Right lobe of liver (tissue), 6 donors: ENCODE results near the gene FOXL2. TPM values are rescaled to one million over a fixed set of nuclear protein-coding genes. Genes with fewer than 3 reads are reported as not detected.

Experiments used
- ATAC-seq, 4 donors: fragments of 200-7000 bp; cut with Tn5 transposase; one replicate each; pipeline ENCODE4 v1.9.1; 2020; ENCODE audit warnings: mild to moderate bottlenecking in 4 of 4, moderate library complexity in 4 of 4
- DNase-seq, 3 donors: peaks; one replicate each; pipeline ENCODE4 v3.0.0-alpha.2; 2020
- H3K27ac ChIP-seq, 3 donors: fragments of 200-600 bp; one replicate each; pipeline ENCODE4 v1.8.0; 2022
- H3K27me3 ChIP-seq, 2 donors: fragments of 200-600 bp; one replicate each; pipeline ENCODE4 v1.8.0; 2022
- H3K36me3 ChIP-seq, 4 donors: fragments of 200-600 bp; sonication (generic) in 1 of 4; one replicate each; pipeline versions ENCODE4 v1.5.1 to v1.8.0; 2017 to 2022; ENCODE audit warnings: control low read depth in 1 of 4
- H3K4me1 ChIP-seq, 4 donors: fragments of 200-600 bp; sonication (generic) in 1 of 4; one replicate each; pipeline versions ENCODE4 v1.5.1 to v1.8.0; 2017 to 2022; ENCODE audit warnings: control low read depth in 1 of 4
- H3K4me3 ChIP-seq, 3 donors: fragments of 200-600 bp; one replicate each; pipeline ENCODE4 v1.8.0; 2022
- H3K9me3 ChIP-seq, 4 donors: fragments of 200-600 bp; sonication (generic) in 1 of 4; one replicate each; pipeline versions ENCODE4 v1.5.1 to v1.8.0; 2017 to 2022; ENCODE audit warnings: control low read depth in 1 of 4
- CTCF ChIP-seq, 4 donors: fragments of 200-600 bp in 3 of 4; fragments of 450-650 bp in 1 of 4; IDR thresholded peaks; one replicate each; pipeline versions ENCODE4 v1.5.1 to v1.8.0; 2016 to 2022; ENCODE audit warnings: antibody characterized with exemption in 4 of 4, mild to moderate bottlenecking in 2 of 4
- POLR2A ChIP-seq: fragments of 450-650 bp; IDR thresholded peaks from one replicate; pipeline ENCODE4 v1.6.1; 2017; ENCODE audit warnings: antibody characterized with exemption, mild to moderate bottlenecking
- WGBS: methylation state at CpG from one replicate; pipeline ENCODE4 v1.1.6; 2018; ENCODE audit warnings: low coverage, low lambda C conversion rate; ENCODE audit not compliant: insufficient coverage; ENCODE audit errors: missing lambda C conversion rate; 5-methylcytosine and 5-hydroxymethylcytosine counted together
- intact Hi-C, 2 donors: fragments of 100-400 bp; cut with DNase I; formaldehyde crosslinking; loops; one replicate each; pipeline versions ENCODE4 v1.11.2 to v1.14.1; 2022
- total RNA-seq, 6 experiments: library from RNA; depleted of rRNA in 2 of 6; stranded (reverse); fragments of >200 nt in 2 of 6; fragmentation: NEBNext Ultra II Directional in 3 of 6; extraction: Animal tissue kit (Norgen Biotek cat#: 25700) in 3 of 6; gene quantifications; one replicate each; pipeline versions ENCODE4 v1.1.0 to v1.2.4, GENCODE V29; 2016 to 2023
- donor health status: DM: no; HTN: yes; CAD: no.
- donor health status: DM: no; HTN: no; CAD: no.
- donor health status: DM: no; HTN: no; CAD: no.
- donor health status: DM: no; HTN: yes; CAD: no.
- donor health status: DM: no; HTN: yes; CAD: no.

FOXL2 gene
- total RNA-seq, 6 experiments from 2014 or later, result not detected

- intact Hi-C loops, result loop anchor here in 1 of 2 donors (10.0 kb wide), 1 partner anchor 383 kb away; no protein-coding TSS in a partner anchor
- Histone ChIP-seq H3K4me3 (no peak overlapping the region), H3K27ac (no peak overlapping the region), H3K9me3 (no peaks in the 10 kb centered on the region), H3K36me3 (no peaks in the 10 kb centered on the region), H3K27me3 (peaks cover 26 to 87% of the 10 kb centered on the region in 2 donors), H3K4me1 (peaks cover 0 to 43% (median 3%) of the 10 kb centered on the region in 4 donors)
- DNase-seq (no peak), ATAC-seq (no peak)
- no CpG with 5 or more reads among the region's 4 CpGs for WGBS
- TF ChIP-seq CTCF (IDR thresholded peaks at IDR 0.05) (no peak), POLR2A (no peak)
Measured at GRCh38 chr3:138942271-138942670, 4.7 kb downstream of the FOXL2 start.

GRCh38 chr3:138941259-138941885, 5.6 kb downstream of the FOXL2 start:
- peak; percentile 43 to 69 (median 56) for ATAC-seq
- TF ChIP-seq POLR2A, result no peak
- peak; percentile 38 to 49 (median 44) for TF ChIP-seq CTCF (IDR thresholded peaks at IDR 0.05)
- Histone ChIP-seq H3K27ac (no peak overlapping the region), H3K4me3 (no peak overlapping the region), H3K36me3 (no peaks in the 10 kb centered on the region), H3K4me1 (peaks cover 0 to 48% (median 4%) of the 10 kb centered on the region in 4 donors), H3K9me3 (no peaks in the 10 kb centered on the region), H3K27me3 (peaks cover 26 to 84% of the 10 kb centered on the region in 2 donors)
- WGBS, result 52% methylated on average over 4 of the region's 7 CpGs
- DNase-seq, result peak in 2 of 3 donors; percentile 53 to 61
- intact Hi-C loops, result loop anchor here in 1 of 2 donors (10.0 kb wide), 1 partner anchor 383 kb away; no protein-coding TSS in a partner anchor

GRCh38 chr3:138940446-138940845, 6.5 kb downstream of the FOXL2 start:
- Histone ChIP-seq H3K4me1 (peaks cover 0 to 49% (median 8%) of the 10 kb centered on the region in 4 donors), H3K27me3 (peaks cover 26 to 78% of the 10 kb centered on the region in 2 donors), H3K36me3 (no peaks in the 10 kb centered on the region), H3K4me3 (no peak overlapping the region), H3K9me3 (no peaks in the 10 kb centered on the region), H3K27ac (no peak overlapping the region)
- 78% methylated on average over 6 of the region's 6 CpGs for WGBS
- intact Hi-C loops, result loop anchor here in 1 of 2 donors (10.0 kb wide), 1 partner anchor 384 kb away; no protein-coding TSS in a partner anchor
- ATAC-seq (no peak), DNase-seq (no peak)
- TF ChIP-seq CTCF (IDR thresholded peaks at IDR 0.05) (no peak), POLR2A (no peak)

- no peaks in the 10 kb centered on the region for H3K9me3 ChIP-seq
- 11% methylated on average over 27 of the region's 52 CpGs for WGBS
- TF ChIP-seq CTCF (IDR thresholded peaks at IDR 0.05) (no peak), POLR2A (no peak)
- no peaks in the 10 kb centered on the region for H3K36me3 ChIP-seq
- intact Hi-C loops, result loop anchor here (5.0 to 10.0 kb wide), 2 partner anchors 385 to 388 kb away; no protein-coding TSS in a partner anchor
- peaks cover 18 to 71% of the 10 kb centered on the region in 2 donors for H3K27me3 ChIP-seq
- H3K4me3 ChIP-seq, result no peak overlapping the region
- ATAC-seq, result no peak
- no peak for DNase-seq
- peaks cover 0 to 41% (median 5%) of the 10 kb centered on the region in 4 donors for H3K4me1 ChIP-seq
- H3K27ac ChIP-seq, result no peak overlapping the region
Measured at GRCh38 chr3:138939561-138940241, 7.2 kb downstream of the FOXL2 start.
